Fibroblast of upper back skin (primary cell): Measurements from ENCODE around the gene ARL6IP4.

Experiments used
- DNase-seq: peaks from one replicate; pipeline ENCODE4 v3.0.0-alpha.2; 2013

The ARL6IP4 gene

DNA sequence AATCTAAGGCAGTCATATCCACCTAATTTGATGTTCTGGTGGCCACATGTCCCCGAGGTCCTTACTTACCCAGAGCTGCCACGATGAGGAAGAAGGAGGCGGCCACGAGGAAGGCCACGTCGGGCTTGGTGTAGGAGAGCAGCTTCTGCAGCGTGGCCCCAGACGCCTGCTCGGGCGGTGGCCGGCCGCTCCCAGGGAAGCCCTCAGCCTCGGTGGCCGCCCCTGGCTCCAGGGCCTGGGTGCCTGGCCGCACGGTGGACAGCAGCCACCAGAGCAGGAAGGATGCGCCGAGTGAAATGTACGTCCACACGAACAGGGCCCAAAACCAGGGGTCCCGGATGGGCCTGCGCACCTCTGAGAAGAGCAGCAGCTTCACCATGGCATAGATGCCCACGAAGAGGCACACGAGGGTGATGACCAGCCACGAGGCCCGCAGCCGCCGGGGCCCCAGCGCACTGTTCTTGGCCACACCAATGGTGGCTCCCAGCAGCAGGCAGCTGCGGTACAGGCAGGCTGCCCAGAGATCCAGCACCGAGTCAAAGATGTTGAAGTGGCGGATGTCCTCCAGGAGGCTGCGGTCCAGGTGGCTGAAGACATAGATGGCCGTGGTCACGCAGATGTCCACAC lies 20.8 kb upstream of the ARL6IP4 start:
- DNase-seq: no peak

DNA sequence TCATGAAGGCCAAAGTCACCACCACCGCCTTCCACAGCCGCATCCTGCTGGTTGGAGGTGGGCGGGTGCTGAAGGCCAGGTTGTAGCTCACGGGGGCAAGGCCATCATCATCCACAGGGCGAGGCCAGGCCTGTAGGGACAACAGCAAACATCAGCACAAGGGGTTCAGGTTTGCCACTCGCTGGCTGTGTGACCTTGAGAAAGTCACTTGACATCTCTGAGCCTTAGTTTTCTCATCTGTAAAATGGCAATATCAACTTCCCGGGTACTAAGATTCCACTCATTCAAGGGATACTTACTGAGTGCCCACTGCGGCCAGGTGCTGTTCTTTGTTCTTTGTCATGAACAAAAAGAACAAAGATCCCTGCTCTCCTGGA lies 20.3 kb upstream of the ARL6IP4 start:
- DNase-seq: no peak

- DNase-seq: no peak
These were observed 18.8 kb upstream of the ARL6IP4 start for GRCh38 chr12:122961531-122962329.

DNA sequence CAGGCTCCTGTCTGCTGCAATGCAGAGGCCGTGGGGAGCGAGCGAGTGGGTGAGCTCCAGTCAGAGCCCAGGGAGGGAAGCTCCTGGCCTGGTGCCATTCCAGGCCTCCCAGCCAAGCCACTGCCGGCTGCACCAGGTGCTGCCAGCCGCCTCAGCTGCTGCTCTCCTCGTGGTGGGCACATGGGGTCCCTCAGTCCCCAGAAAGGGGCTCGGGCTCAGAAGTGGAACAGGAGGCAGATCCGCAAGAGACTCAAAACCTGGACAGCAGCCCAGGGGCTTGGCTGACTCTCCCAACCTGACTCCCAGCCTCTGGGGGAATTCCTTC lies 16.6 kb upstream of the ARL6IP4 start:
- DNase-seq: no peak

DNA sequence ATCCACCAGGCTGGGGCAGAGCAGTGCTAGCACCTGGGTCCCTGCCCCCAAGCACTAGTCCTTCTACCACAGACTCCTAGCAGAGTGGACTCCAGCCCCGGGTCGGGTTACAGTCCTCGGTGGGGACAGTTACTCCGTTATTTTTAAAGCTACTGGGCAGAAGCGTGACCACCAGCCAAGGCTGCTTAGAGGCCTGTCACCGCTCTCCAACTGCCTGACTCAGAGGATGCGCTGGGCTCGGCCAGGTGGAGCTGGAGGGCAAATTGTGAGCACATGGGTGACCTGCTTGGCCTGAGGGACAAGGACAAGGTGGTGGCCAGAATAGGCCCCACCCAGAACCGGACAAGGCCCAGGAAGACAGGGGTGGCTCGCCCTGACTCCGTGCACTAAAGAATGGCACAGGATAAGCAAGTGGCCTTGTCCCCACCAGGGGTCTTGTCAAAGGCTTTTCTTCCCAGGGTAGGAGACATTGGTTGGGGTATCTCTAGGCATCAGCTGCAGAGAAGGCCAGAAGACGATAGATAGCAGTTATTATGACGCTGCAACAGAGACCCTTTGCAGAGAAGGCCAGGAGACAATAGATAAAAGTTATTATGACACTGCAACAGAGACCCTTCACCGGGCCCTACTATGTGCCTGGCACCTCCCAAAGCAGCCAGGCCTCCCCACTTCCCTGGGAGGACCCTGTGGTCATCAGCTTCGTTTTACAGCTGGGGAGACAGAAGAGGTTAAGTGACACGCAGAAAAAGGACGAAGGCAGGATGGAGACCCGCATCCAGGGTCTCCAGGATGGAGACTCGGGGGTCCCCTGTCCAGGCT lies 15.8 kb upstream of the ARL6IP4 start:
- no peak for DNase-seq

- DNase-seq: no peak
These were observed 15.1 kb upstream of the ARL6IP4 start for GRCh38 chr12:122965321-122965751.

DNA sequence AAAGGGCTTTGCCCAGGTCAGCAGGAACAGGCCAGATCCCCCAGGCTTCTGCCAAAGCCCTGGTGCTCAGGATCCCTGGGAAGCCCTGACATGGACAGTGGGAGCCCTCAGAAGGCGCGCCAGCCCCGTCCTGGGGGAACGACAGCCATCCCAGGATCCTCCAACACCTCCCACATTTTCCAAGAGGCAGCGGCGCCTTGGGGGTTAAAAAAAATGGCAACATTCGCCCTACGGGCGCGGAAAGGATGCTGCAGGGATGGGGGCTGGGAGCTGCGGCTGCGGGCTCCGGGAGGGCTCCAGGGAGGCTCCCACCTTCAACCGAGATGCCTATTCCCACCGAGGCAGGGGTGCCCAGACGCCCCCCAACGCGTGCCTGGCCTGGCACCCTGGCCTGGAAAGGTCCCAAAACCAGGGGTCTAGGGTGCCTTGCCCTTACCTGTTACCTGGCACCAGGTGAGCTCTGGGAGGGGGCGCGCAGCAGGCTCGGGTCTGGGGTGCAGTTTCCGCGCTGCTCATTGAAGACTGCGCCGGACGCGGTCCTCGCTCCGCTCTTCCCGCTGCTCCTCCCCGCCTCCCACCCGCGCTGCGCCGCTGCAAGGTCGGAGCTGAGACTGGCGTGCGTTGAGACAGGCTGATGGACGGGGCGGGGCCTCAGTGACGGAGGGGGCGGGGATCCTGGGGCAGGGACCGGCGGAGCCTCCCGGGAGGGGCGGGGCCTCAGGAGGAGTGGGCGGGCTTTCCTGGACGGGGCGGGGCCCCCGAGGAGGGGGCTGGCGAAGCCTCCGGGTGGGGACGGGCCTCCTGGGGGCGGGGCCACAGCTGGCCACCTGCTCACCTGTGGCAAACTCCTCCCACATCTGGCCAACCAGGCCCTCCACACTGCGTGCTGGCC lies 14.4 kb upstream of the ARL6IP4 start, which contains the start of gene ABCB9:
Gene ABCB9 (minus strand): TSS at position 613 of the 892 bp plus-strand sequence. CDS start 6,228 bp downstream, outside the sequence.
- peak; percentile 87 for DNase-seq

DNA sequence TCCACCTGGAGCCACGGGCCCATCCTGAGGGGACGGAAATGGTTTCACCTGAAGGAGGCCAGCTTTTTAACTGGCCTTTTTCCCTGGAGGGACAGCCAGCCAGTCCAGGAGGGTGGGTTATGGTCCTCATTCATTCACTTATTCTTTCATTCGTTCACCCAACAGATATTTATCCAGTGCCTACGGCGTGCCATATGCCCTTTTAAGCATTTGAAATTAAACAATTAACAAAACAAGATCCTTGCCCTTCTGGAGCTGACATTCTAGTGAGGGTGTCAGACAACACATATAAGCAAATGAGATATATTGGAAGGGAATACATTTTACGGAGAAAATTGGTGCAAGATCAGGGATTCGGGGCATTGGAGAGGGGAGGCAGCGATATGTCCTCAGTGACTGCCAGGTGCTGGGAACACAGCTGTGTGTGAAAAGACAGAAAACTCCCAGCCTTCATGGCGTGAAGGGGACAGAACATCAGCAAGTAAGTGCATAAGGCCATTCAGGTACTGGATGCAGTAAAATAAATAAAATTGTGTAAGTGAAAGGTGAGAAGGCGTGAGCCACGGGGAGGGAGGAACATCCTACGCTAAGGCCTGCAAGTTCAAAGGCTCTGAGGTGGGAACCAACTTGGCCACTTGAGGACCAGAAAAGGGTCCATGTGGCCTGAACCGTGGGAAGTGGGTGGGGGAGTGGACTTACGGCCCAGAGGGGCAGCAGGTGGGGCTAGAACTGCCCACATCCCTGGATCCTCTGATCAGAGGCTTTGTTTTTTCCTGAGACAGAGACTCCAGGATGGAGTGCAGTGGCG lies 13.5 kb upstream of the ARL6IP4 start:
- no peak for DNase-seq

- DNase-seq: no peak
These were observed 12.4 kb upstream of the ARL6IP4 start for GRCh38 chr12:122968104-122968503.

DNA sequence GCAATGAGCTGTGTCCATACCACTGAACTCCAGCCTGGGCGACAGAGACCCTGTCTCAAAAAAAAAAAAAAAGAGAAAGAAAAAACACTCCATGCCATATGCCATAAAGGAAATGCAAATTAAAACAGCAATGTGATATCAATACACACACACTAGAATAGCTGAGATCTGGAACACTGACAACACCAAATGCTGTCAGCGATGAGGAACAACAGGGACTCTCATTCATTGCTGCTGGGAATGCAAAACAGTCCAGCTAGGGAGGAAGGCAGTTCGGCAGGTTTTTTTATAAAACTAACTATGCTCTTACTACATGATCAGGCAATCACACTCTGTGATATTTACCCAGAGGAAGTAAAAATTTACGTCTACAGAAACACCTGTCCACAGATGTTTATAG lies 10.8 kb upstream of the ARL6IP4 start:
- no peak for DNase-seq

- peak; percentile 98 for DNase-seq
These were observed 6.1 kb upstream of the ARL6IP4 start for GRCh38 chr12:122974274-122974891.

DNA sequence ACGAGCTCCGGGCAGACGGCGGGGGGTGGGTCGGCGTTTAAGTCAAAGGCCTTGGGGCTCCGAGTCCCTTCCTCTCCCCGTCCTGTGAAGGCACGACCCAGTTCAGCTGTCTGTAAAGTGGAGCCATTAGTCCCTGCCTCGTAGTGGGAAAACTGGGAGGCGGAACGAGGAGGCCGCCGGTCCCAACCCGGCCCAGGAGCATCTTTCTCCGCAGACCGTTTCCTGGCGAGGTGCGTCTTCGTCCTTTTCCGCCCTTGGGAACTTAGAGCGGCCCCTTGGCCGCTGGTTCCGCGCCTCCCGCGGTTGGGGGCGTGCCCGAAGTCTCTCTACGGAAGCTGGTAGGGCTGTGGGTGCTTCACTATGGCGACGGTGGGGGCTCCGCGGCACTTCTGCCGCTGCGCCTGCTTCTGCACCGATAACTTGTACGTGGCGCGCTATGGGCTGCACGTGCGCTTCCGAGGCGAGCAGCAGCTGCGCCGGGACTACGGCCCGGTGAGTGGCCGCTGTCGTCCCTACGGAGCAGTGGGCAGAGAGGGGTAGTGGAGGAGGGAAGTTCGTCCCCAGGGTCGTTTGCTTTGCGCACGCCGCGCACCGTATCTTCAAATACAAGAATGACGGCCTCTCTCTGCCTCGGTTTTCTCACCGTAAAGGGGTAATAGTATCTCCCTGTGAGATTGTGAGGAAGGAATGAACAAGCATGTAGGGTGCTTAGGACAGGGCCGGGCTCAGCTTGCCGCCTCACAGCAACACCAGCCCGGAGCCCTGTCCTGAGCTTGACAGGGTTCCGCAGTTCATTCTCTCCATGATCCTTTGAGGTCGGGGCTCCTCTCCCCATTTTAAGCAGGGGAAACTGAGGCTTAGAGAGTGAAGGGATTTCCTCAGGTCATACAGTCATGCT lies 5.3 kb upstream of the ARL6IP4 start, which contains the start of gene OGFOD2:
Gene OGFOD2 (plus strand): TSS at position 353 of the 898 bp plus-strand sequence. CDS start 8 bp downstream, at position 361.
- peak; percentile 90 for DNase-seq

DNA sequence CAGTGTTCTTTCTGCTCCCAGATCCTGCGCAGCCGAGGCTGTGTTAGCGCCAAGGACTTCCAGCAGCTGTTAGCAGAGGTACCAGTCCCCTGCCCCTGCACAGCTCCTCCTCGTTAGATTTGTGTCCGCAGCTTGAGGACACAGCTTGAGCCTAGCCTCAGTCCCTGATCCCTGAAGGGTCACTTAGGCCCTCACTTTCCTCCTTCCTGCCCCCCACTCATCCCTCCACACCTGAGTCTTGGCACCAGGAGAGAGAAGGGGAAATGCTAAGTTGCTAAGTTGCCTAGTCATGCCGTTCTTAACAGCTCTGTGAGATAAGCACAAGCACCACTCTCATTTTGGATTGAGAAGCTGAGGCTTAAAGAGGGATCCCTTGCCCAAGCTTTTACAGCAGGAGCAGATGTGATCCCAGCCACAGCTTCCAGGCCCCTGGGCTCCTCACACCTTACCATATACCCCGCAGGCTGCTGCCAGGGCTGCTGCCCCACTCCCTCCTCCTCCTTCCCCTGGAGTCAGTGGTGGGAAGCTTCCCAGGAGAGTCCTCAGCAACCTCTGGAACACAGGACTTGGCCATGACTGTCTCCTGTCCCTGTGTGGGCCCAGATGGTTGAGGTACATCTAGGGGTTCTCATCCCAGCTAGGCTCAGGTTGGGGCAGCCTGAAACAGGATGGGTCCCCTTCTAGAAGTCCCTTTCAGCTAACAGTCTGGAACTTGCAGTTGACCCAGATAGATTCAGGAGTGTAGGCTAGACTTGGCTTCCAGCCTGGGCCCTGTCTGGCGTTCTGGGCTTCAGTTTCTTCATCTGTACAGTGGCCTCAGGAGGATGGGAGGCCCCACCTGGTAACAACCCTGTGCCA lies 4.5 kb upstream of the ARL6IP4 start:
- DNase-seq: no peak

GRCh38 chr12:122976648-122976975 lies 3.9 kb upstream of the ARL6IP4 start:
- DNase-seq: no peak

- DNase-seq: no peak
These were observed 3.3 kb upstream of the ARL6IP4 start for GRCh38 chr12:122977153-122977552.

DNA sequence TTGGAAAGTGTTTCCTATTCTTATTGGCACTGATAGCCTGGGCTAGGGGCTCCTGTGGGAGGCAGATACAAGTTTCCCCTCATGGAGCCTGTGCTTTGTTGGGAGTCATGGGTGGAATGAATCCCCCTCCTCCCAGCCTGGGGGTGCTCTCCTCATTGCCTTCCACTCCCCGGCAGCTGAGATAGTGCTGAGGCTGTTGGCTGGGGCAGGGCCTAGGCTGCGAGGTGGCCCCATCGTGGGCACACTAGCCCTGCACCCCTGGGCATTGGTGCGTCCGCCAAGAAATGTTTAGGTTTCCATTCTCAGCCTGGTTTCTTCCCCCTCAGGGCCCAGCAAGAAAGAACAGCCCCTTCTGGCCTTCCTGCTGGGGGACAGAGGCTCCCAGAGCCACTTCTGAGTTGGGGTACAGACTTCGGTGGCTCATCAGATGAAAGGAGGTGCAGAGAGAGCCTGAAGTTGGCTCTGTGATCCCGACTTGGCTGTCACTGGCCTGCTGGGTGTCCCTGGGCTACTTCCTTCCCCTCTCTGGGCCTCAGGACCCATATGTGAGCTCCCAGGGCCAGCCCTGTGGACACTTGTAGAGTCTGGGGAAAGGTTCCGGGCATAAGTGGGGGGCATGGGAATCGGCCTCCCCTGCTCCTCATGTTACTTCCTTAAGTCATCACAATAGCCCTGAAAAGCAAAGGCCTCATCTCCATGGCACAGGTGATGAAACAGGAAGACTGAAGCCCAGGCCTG lies 2.7 kb upstream of the ARL6IP4 start:
- DNase-seq: no peak

DNA sequence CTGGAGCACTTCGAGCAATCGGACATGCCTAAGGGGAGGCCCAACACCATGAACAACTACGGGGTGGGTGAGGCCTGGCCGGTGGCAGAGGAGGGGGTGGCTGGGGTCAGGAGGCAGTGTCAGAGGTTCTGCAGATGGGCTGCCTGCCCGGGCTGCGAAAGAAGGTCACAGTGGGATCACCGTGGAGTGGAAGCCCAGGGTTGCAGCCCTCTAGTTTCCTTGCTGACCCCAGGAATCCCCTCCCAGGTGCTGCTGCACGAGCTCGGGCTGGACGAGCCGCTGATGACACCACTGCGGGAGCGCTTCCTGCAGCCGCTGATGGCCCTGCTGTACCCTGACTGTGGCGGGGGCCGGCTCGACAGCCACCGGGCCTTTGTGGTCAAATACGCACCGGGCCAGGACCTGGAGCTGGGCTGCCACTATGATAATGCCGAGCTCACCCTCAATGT lies 1.9 kb upstream of the ARL6IP4 start:
- DNase-seq: no peak
